HG03139 (cell line): Measurements from ENCODE around the gene STK17A.
"Not testable (repeated sequence)": the region's sequence is repeated elsewhere in the genome, so short reads cannot be mapped to it uniquely, and the experiment has no call there.

Source experiments
- ATAC-seq: cut with Tn5 transposase; IDR thresholded peaks from one replicate; pipeline ENCODE4 v1.9.1; 2021; ENCODE audit not compliant: unreplicated experiment

STK17A gene

GRCh38 chr7:43653891-43654504, 71.1 kb downstream of the STK17A start:
- ATAC-seq, result no peak

- no peak for ATAC-seq
These were observed 72.7 kb downstream of the STK17A start for GRCh38 chr7:43655584-43655983.

GRCh38 chr7:43656997-43657396, 74.1 kb downstream of the STK17A start:
- ATAC-seq, result no peak

GRCh38 chr7:43658718-43659548, 76.0 kb downstream of the STK17A start:
- no peak for ATAC-seq

GRCh38 chr7:43659549-43659896, 76.6 kb downstream of the STK17A start:
- no peak for ATAC-seq

GRCh38 chr7:43660141-43660540, 77.2 kb downstream of the STK17A start:
- no peak for ATAC-seq

GRCh38 chr7:43664681-43665080, 81.8 kb downstream of the STK17A start:
- ATAC-seq, result no peak

GRCh38 chr7:43666938-43667337, 84.0 kb downstream of the STK17A start:
- ATAC-seq, result no peak

GRCh38 chr7:43668035-43668434, 85.1 kb downstream of the STK17A start:
- ATAC-seq, result no peak

GRCh38 chr7:43669286-43670081, 86.6 kb downstream of the STK17A start:
- ATAC-seq, result no peak

- ATAC-seq, result no peak
These were observed 88.6 kb downstream of the STK17A start for GRCh38 chr7:43671521-43671920.

GRCh38 chr7:43673243-43673976, 90.5 kb downstream of the STK17A start:
- ATAC-seq, result not testable (repeated sequence)

- ATAC-seq, result no peak
These were observed 91.9 kb downstream of the STK17A start for GRCh38 chr7:43674559-43675436.
